Esophagus (tissue), 2 donors: Measurements from ENCODE around the gene CTPS1. TPM values are rescaled to one million over a fixed set of nuclear protein-coding genes. Genes with fewer than 3 reads are reported as not detected.

ENCODE experiments used
- H3K27ac ChIP-seq, 2 donors: one replicate each; pipeline ENCODE4 v1.5.1; 2013; ENCODE audit warnings: low read depth in 2 of 2, mild to moderate bottlenecking in 2 of 2, inconsistent platforms in 1 of 2, low read length in 1 of 2, moderate library complexity in 1 of 2
- H3K27me3 ChIP-seq, 2 donors: one replicate each; pipeline ENCODE4 v1.6.1; 2013; ENCODE audit warnings: low read length in 2 of 2, control low read depth in 1 of 2, mild to moderate bottlenecking in 1 of 2; ENCODE audit not compliant: insufficient read depth in 2 of 2, control insufficient read depth in 1 of 2
- H3K36me3 ChIP-seq, 2 donors: one replicate each; pipeline ENCODE4 v1.6.1; 2013; ENCODE audit warnings: low read length in 1 of 2; ENCODE audit not compliant: control insufficient read depth in 2 of 2, insufficient read depth in 2 of 2
- H3K4me1 ChIP-seq, 2 donors: one replicate each; pipeline ENCODE4 v1.6.1; 2013; ENCODE audit warnings: low read length in 1 of 2; ENCODE audit not compliant: control insufficient read depth in 2 of 2, insufficient read depth in 2 of 2
- H3K4me3 ChIP-seq, 2 donors: one replicate each; pipeline ENCODE4 v1.5.1; 2013; ENCODE audit warnings: low read length in 2 of 2, mild to moderate bottlenecking in 2 of 2, low read depth in 1 of 2, moderate library complexity in 1 of 2
- H3K9me3 ChIP-seq, 2 donors: one replicate each; pipeline ENCODE4 v1.6.1; 2013; ENCODE audit warnings: mild to moderate bottlenecking in 2 of 2, low read depth in 1 of 2, low read length in 1 of 2, moderate library complexity in 1 of 2; ENCODE audit not compliant: control insufficient read depth in 2 of 2, insufficient read depth in 1 of 2
- WGBS, 2 donors: extraction: QIAGEN DNeasy Blood & Tissue Kit; methylation state at CpG; one replicate each; pipeline ENCODE4 v1.1.7; 2013; 5-methylcytosine and 5-hydroxymethylcytosine counted together
- polyA plus RNA-seq, 2 donors: library from polyadenylated mRNA; stranded (reverse); fragments of 200-250 nt; gene quantifications; one replicate each; pipeline ENCODE4 v1.2.3, GENCODE V29; 2013
- donor health status: healthy with polysubstance abuse.
- donor health status: Bipolar disorder and iron deficiency.

Gene CTPS1
- polyA plus RNA-seq, 2 donors: 10.8 to 17.7 TPM

DNA sequence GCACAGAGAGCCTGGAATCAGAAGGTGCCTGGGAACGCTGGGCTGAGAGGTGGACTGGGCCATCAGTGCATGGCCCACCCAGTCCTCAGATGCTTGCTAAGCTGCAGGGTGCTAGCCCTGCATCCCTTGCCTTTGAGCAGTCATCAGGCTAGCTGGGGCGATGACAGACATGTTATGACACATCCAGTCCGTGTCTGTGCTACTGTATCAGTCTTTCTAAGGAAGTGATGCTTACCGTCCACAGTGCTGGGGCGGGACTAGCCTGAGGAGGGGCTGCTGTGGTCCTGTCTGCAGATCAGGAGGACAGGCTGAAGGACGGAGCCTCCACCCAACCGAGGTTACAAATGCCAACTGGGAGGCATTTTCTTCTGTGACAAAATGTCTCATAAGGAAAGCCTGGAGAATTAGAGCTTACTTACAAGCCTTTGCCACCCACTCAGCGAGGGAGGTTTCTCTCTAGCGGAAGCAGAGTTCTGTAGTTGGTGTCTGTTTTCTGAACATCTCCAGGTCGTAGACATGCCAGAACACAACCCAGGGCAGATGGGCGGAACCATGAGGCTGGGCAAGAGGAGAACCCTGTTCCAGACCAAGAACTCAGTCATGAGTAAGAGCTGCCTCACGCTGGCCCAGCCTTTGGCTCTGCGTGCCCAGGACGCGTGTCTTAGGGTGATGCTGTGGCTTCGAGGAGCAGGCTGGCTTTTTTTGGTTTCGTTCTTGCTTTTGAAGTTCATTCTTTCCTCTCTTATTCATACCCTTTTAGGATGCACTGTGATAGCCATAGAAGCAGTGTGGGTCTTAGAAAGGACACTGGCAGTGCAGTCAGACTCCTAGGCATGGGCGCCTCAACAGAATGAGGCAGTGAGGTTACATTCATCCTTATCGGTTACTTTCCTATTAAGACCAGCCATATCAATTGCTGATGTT lies 27.7 kb downstream of the CTPS1 start:
- H3K9me3 ChIP-seq: no peaks in the 10 kb centered on the region
- peaks cover 9 to 29% of the 10 kb centered on the region in 2 donors for H3K36me3 ChIP-seq
- H3K27ac ChIP-seq: peak overlapping the region; percentile 51 to 86
- no peaks in the 10 kb centered on the region for H3K27me3 ChIP-seq
- 63 to 76% methylated on average over 19 of the region's 19 CpGs for WGBS, 2 donors
- H3K4me3 ChIP-seq: no peak overlapping the region
- peaks cover 0 to 13% of the 10 kb centered on the region in 2 donors for H3K4me1 ChIP-seq

- H3K36me3 ChIP-seq: peaks cover 9 to 29% of the 10 kb centered on the region in 2 donors
- no peak overlapping the region for H3K27ac ChIP-seq
- WGBS, 2 donors: 89 to 90% methylated on average over 8 of the region's 8 CpGs
- no peaks in the 10 kb centered on the region for H3K27me3 ChIP-seq
- no peaks in the 10 kb centered on the region for H3K9me3 ChIP-seq
- peaks cover 0 to 7% of the 10 kb centered on the region in 2 donors for H3K4me1 ChIP-seq
- no peak overlapping the region for H3K4me3 ChIP-seq
Observed at GRCh38 chr1:41009466-41009865, 30.0 kb downstream of the CTPS1 start.

GRCh38 chr1:41010345-41010744 lies 30.8 kb downstream of the CTPS1 start:
- Histone ChIP-seq H3K36me3 (peaks cover 9 to 29% of the 10 kb centered on the region in 2 donors), H3K9me3 (no peaks in the 10 kb centered on the region), H3K27me3 (no peaks in the 10 kb centered on the region), H3K4me1 (peaks cover 0 to 7% of the 10 kb centered on the region in 2 donors), H3K27ac (no peak overlapping the region), H3K4me3 (no peak overlapping the region)
- WGBS, 2 donors: 83 to 90% methylated on average over 1 of the region's 1 CpG

- no peak overlapping the region for H3K4me3 ChIP-seq
- no peak overlapping the region for H3K27ac ChIP-seq
- no peaks in the 10 kb centered on the region for H3K27me3 ChIP-seq
- no peaks in the 10 kb centered on the region for H3K9me3 ChIP-seq
- no peaks in the 10 kb centered on the region for H3K4me1 ChIP-seq
- H3K36me3 ChIP-seq: peaks cover 12 to 34% of the 10 kb centered on the region in 2 donors
- 86 to 89% methylated on average over 6 of the region's 6 CpGs for WGBS, 2 donors
Observed at GRCh38 chr1:41013024-41013423, 33.5 kb downstream of the CTPS1 start.

DNA sequence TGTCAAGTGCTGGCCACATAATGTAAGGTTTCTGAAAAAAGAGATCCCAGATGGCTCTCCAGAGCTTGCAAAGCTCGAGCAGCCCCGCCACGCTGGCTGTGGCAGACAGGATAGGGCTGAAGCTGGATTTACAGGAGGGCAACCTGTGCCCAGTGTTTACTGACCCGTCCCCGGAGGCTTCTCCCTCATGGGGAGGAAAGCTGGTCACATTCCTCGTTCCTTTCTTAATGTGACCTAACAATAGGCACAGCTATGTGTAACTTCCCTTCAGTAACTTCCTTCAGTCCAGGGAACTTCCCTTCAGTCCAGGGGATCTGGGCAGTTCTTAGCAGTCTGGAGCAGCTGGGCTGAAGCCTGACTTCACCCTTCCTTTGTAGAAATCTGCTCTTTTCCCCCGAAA lies 34.3 kb downstream of the CTPS1 start:
- Histone ChIP-seq H3K4me1 (no peaks in the 10 kb centered on the region), H3K4me3 (no peak overlapping the region), H3K27me3 (no peaks in the 10 kb centered on the region), H3K27ac (no peak overlapping the region), H3K36me3 (peaks cover 16 to 30% of the 10 kb centered on the region in 2 donors), H3K9me3 (no peaks in the 10 kb centered on the region)
- WGBS, 2 donors: 82 to 84% methylated on average over 7 of the region's 7 CpGs

GRCh38 chr1:41014871-41015270 lies 35.4 kb downstream of the CTPS1 start:
- H3K27ac ChIP-seq: no peak overlapping the region
- H3K36me3 ChIP-seq: peaks cover 12 to 30% of the 10 kb centered on the region in 2 donors
- no peaks in the 10 kb centered on the region for H3K4me1 ChIP-seq
- no peaks in the 10 kb centered on the region for H3K27me3 ChIP-seq
- no peaks in the 10 kb centered on the region for H3K9me3 ChIP-seq
- no peak overlapping the region for H3K4me3 ChIP-seq
- 70 to 74% methylated on average over 8 of the region's 8 CpGs for WGBS, 2 donors

GRCh38 chr1:41015281-41015896 lies 35.9 kb downstream of the CTPS1 start:
- H3K27ac ChIP-seq: no peak overlapping the region
- WGBS, 2 donors: 69 to 70% methylated on average over 5 of the region's 5 CpGs
- H3K4me1 ChIP-seq: no peaks in the 10 kb centered on the region
- peaks cover 11 to 28% of the 10 kb centered on the region in 2 donors for H3K36me3 ChIP-seq
- H3K27me3 ChIP-seq: no peaks in the 10 kb centered on the region
- H3K4me3 ChIP-seq: no peak overlapping the region
- H3K9me3 ChIP-seq: no peaks in the 10 kb centered on the region

- H3K9me3 ChIP-seq: no peaks in the 10 kb centered on the region
- H3K27ac ChIP-seq: no peak overlapping the region
- no peak overlapping the region for H3K4me3 ChIP-seq
- 82 to 88% methylated on average over 13 of the region's 13 CpGs for WGBS, 2 donors
- H3K4me1 ChIP-seq: no peaks in the 10 kb centered on the region
- peaks cover 11 to 24% of the 10 kb centered on the region in 2 donors for H3K36me3 ChIP-seq
- H3K27me3 ChIP-seq: no peaks in the 10 kb centered on the region
Observed at GRCh38 chr1:41015897-41016470, 36.5 kb downstream of the CTPS1 start.

DNA sequence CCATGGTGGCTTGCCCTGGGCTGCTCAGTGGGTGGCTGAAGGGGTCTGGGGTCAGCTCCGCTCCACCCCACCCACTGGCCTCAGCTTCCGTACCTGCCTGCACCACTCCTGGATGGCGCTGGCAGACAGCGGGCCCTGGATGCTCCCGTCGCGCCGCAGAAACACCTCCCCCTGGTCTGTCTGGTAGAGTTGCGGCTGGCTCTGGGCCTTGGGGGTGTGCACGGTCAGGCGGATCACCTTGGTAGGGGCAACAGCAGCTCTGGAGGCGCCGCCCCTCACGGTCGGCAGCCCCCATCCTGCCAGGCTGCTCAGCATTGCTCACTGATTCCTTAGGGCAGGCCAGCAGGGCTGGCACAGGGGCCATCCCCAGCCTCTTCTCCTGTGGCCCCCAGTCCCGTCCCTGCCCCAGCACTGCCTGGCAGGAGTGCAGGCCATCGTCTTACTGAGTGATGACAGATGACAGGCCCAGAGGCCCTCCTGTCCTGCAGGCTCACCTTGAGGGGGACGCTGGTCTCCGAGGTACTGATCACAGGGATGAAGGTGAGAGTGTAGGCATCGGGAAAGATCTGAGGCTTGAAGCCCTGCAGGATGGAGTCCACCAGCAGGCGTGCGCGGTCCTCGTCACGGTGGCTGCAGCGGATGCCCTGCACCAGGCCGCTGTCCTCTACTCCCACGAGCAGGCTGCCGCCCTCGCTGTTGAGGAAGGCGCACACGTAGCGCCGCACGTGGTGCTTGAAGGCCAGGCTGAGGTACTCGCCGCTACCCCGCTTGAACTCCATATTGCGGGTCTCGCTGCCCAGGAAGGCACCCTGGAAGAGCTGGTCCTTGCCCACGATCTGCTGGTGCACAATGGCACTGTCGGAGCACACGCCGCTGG lies 37.9 kb downstream of the CTPS1 start:
- Histone ChIP-seq H3K4me1 (peaks cover 3 to 5% of the 10 kb centered on the region in 2 donors), H3K4me3 (no peak overlapping the region), H3K9me3 (no peaks in the 10 kb centered on the region), H3K27me3 (no peaks in the 10 kb centered on the region), H3K27ac (no peak overlapping the region), H3K36me3 (peaks cover 11 to 18% of the 10 kb centered on the region in 2 donors)
- WGBS, 2 donors: 95 to 97% methylated on average over 43 to 44 of the region's 44 CpGs
